T47D (cell line): ENCODE results near the gene ARHGAP30.
A peak's percentile ranks its signal among the peaks of the same experiment; 100 is the strongest.
"Not testable (repeated sequence)": the region's sequence is repeated elsewhere in the genome, so short reads cannot be mapped to it uniquely, and the experiment has no call there.

Experiments
- DNase-seq, 2 experiments: peaks; one replicate each; pipeline versions ENCODE4 v3.0.0 to v3.0.0-alpha.2; 2011 to 2012; ENCODE audit warnings: low read depth in 1 of 2, low spot score in 1 of 2
- JUND ChIP-seq: IDR thresholded peaks from 2 replicates; pipeline ENCODE4 v1.6.1; 2012; ENCODE audit warnings: low read depth
- in situ Hi-C: cut with HindIII; loops from 2 replicates; pipeline ENCODE4 v1.10.0; 2016; ENCODE audit warnings: low sequenced_read_pairs, low pct_unique_long_range_greater_than_20kb

ARHGAP30 gene

DNA sequence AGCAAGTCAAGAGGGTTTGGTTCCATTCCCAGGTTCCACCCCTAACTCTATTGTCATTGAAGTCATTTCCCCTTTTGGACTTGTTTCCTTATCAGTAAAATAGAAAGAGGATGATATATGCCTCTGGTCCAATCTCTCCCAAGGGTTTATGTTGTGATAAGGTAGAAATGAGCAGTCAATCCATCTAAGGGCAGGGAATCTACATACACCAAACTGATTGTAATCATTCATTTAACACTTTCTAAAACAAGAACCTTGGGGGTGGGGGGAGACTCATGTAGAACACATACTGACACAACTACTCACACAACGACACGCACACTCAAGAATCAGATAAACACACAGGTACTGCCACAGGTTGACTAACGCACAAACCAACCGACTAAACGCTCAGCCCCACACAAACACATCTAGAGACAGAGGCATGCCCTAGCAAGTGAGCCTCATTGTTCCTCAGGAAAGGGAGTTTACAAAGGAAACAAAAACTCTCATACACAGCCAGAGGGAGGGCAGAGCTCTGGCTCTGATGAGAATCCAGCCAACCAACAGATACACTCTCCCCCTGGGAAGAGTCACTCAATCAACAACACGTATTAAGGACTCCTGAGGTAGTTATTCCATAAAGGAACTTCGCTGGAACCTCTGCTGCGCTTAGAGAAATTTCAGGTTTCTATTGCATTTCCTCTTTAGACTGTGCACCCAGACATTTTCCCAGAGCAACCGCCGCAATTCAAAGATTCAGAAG is 49.8 kb downstream of the ARHGAP30 start:
- in situ Hi-C loops = no loop called here
- TF ChIP-seq JUND = no peak
- DNase-seq = peak in 1 of 2 experiments; percentile 67

DNA sequence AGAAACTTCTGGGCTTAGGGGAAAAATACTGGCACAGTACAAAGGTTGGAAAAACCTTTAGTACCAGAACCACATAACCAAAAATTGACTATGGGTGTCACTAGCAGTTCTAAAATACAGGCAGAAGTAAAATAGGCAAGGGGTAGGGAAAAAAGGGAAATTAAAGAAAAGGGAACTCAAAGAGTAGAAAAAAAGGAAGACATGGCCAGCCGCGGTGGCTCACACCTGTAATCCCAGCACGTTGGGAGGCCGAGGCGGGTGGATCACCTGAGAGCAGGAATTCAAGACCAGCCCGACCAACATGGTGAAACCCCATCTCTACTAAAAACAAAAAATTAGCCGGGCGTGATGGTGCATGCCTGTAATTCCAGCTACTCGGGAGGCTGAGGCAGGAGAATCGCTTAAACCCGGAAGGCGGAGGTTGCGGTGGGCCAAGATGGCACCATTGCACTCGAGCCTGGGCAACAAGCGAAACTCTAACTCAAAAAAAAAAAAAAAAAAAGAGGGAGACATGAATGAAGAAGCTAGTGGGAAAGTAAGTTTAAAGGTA is 50.5 kb downstream of the ARHGAP30 start:
- DNase-seq, in situ Hi-C loops: not testable (repeated sequence)

DNA sequence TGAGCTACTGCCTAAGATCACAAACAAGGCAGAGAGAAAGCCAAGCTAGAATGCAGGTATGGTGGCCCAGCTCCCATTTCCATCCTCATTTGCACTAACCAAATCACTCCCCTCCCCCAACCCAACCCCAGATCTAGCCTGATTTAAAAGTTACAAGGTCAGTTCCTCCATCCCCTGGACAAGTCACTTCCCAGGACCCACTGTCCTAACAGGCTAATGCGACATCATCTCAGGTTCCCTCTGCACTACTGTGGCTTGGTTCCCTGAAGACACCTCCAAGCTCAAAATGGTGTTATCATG is 51.1 kb downstream of the ARHGAP30 start:
- no peak for DNase-seq
- in situ Hi-C loops = no loop called here

GRCh38 chr1:161017756-161018630 is 51.7 kb downstream of the ARHGAP30 start:
- no peak for DNase-seq
- in situ Hi-C loops = no loop called here
- TF ChIP-seq JUND = no peak

More for the DNA sequence above, 51.1 kb downstream of the ARHGAP30 start:
- TF ChIP-seq JUND = no peak

DNA sequence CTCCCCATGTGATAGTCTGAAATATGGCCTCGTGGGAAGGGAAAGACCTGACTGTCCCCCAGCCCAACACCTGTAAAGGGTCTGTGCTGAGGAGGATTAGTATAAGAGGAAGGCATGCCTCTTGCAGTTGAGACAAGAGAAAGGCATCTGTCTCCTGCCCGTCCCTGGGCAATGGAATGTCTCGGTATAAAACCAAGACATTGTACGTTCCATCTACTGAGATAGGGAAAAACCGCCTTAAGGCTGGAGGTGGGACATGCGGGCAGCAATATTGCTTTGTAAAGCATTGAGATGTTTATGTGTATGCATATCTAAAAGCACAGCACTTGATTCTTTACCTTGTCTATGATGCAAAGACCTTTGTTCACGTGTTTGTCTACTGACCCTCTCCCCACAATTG is 52.5 kb downstream of the ARHGAP30 start:
- in situ Hi-C loops, DNase-seq: not testable (repeated sequence)

GRCh38 chr1:161016683-161017082 is 53.0 kb downstream of the ARHGAP30 start:
- in situ Hi-C loops = not testable (repeated sequence)
- DNase-seq = peak in 1 of 2 experiments; percentile 23

DNA sequence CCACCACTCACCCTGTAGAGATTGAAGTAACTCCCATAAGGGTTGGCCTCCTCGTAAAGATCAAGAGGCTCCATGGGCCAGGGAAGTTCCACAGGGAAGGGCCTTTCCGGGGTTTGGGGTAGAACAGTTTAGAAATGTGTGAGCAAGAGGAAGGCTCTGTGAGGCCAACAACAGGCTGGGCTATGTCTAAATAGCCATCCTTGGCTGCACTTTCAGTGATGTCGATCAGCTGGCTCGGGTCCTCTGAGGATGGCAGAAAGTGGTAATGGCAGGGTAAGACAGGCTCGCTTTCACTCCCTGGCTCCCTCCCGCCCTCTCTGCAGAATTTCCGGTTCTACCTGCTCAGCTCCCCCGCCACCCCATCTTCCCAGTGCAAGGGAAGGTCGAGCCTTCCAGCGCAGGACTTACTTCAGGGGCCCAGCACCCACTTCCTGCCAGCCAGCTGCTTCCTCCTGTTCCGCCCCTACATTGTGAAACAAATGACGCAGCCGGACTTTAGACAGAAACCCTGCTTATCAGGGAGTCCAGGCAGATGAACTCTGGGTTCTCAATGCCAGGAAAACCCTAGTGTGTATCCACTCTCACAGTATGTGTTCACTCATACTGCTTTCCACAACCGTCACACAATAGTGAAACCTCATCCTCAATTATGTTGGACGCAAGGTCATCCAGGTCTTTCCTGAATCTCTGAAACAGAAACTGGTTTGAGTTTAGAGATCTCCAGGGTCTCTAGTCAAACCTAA is 56.0 kb downstream of the ARHGAP30 start:
- no peak; the same call in 1 of the 2 replicates for TF ChIP-seq JUND
- in situ Hi-C loops = no loop called here
- peak; percentile 78 to 95 for DNase-seq

GRCh38 chr1:161013131-161013487 is 56.6 kb downstream of the ARHGAP30 start:
- in situ Hi-C loops = no loop called here
- TF ChIP-seq JUND = no peak
- DNase-seq = no peak

DNA sequence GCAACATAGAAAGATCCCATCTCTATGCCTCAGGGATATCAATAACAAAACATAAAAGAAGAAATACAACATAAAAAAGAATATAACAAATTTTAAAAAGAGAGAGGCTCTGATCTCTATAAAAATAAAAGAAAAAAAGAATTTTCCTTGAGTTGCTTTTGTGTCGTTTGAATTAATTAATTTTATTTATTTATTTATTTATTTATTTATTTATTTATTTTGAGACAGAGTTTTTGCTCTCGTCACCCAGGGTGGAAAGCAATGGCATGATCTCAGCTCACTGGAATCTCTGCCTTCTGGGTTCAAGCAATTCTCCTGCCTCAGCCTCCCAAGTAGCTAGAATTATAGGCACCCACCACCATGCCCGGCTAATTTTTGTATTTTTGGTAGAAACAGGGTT is 57.3 kb downstream of the ARHGAP30 start:
- TF ChIP-seq JUND = no peak
- no peak for DNase-seq
- in situ Hi-C loops = no loop called here

GRCh38 chr1:161009602-161010211 is 60.0 kb downstream of the ARHGAP30 start:
- in situ Hi-C loops = no loop called here
- no peak for DNase-seq
- TF ChIP-seq JUND = no peak

DNA sequence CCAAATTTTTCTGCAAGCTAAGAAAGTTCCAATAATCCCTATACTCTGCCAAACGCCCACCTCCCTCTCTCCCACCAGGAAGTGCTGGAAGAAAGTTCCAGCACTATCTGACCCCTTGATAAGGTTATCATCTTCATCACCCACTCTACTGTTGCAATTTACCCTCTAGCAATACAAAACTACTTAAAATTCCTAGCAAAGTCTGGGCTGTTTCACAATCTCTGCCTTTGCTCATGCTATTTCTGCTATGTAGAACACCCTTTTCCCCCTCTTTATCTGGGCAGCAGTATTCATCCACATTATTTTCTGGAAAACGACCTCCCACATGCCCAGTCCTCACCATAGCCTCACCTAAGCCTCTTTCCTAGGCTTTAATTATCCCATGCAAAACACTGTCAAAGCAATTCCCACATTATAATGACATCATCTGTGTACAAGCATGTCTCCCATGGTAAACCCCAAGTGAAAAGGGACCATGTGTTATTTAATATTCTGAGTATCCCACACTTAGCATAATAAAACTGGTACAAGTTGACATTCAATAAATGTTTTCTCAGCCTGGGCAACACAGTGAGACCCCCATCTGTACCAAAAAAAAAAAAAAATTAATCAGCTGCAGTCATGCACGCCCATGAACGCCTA is 60.7 kb downstream of the ARHGAP30 start:
- TF ChIP-seq JUND = no peak
- DNase-seq = no peak
- in situ Hi-C loops = no loop called here

GRCh38 chr1:161007369-161007768 is 62.3 kb downstream of the ARHGAP30 start:
- in situ Hi-C loops = no loop called here
- no peak for DNase-seq

More at GRCh38 chr1:161007369-161007768, 62.3 kb downstream of the ARHGAP30 start:
- no peak for TF ChIP-seq JUND
